Fibroblast of lung (primary cell): ENCODE data around the gene TGFBR3. TPM values are rescaled to one million over a fixed set of nuclear protein-coding genes. Genes with fewer than 3 reads are reported as not detected.

ENCODE experiments used
- DNase-seq, 2 donors: peaks; one replicate each; pipeline versions ENCODE4 v3.0.0 to v3.0.0-alpha.2; 2010; ENCODE audit warnings: low read depth in 2 of 2
- H2AFZ ChIP-seq: 2 replicates; pipeline ENCODE4 v1.5.1; 2012; ENCODE audit warnings: low read length, control low read depth, inconsistent platforms
- H3K27ac ChIP-seq: 2 replicates; pipeline ENCODE4 v1.5.1; 2011; ENCODE audit warnings: low read length, control low read depth; ENCODE audit not compliant: insufficient read depth
- H3K27me3 ChIP-seq: 2 replicates; pipeline ENCODE4 v1.5.1; 2011; ENCODE audit warnings: mild to moderate bottlenecking, low read length; ENCODE audit not compliant: control insufficient read depth, insufficient read depth
- H3K36me3 ChIP-seq: 2 replicates; pipeline ENCODE4 v1.5.1; 2011; ENCODE audit warnings: low read length; ENCODE audit not compliant: control insufficient read depth, insufficient read depth
- H3K4me1 ChIP-seq: 2 replicates; pipeline ENCODE4 v1.5.1; 2011; ENCODE audit warnings: low read length; ENCODE audit not compliant: control insufficient read depth, insufficient read depth; ENCODE audit errors: extremely low read depth
- H3K4me2 ChIP-seq: 2 replicates; pipeline ENCODE4 v1.5.1; 2011; ENCODE audit warnings: low read length, control low read depth; ENCODE audit not compliant: insufficient read depth; ENCODE audit errors: extremely low read depth
- H3K4me3 ChIP-seq, 4 experiments: fragments of 200-600 bp in 1 of 4; sonication (generic) in 1 of 4; replicated peaks in 1 of 4; 2 replicates each; pipeline ENCODE4 v1.5.1; 2011 to 2016; ENCODE audit warnings: low read length in 4 of 4, low read depth in 3 of 4, mild to moderate bottlenecking in 3 of 4, control low read depth in 2 of 4, inconsistent platforms in 1 of 4, mixed read lengths in 1 of 4; ENCODE audit not compliant: insufficient read depth in 1 of 4; ENCODE audit errors: control extremely low read depth in 1 of 4
- H3K79me2 ChIP-seq: 2 replicates; pipeline ENCODE4 v1.5.1; 2012; ENCODE audit warnings: mild to moderate bottlenecking, low read length, inconsistent platforms; ENCODE audit not compliant: control insufficient read depth, insufficient read depth
- H3K9ac ChIP-seq: 2 replicates; pipeline ENCODE4 v1.5.1; 2011; ENCODE audit warnings: mild to moderate bottlenecking, low read length, control low read depth; ENCODE audit not compliant: insufficient read depth
- H3K9me3 ChIP-seq: 2 replicates; pipeline ENCODE4 v1.5.1; 2012; ENCODE audit warnings: low read depth, low read length; ENCODE audit not compliant: control insufficient read depth, insufficient read depth
- H4K20me1 ChIP-seq: 2 replicates; pipeline ENCODE4 v1.5.1; 2011; ENCODE audit warnings: low read length; ENCODE audit not compliant: control insufficient read depth, insufficient read depth; ENCODE audit errors: extremely low read depth
- EZH2 ChIP-seq: IDR thresholded peaks from 2 replicates; pipeline ENCODE4 v1.5.1; 2012; ENCODE audit warnings: low read length, control low read depth, mild to moderate bottlenecking; ENCODE audit errors: missing control alignments
- polyA plus RNA-seq, 2 donors: library from polyadenylated mRNA; depleted of rRNA in 1 of 2; stranded (reverse) in 1 of 2; unstranded in 1 of 2; fragments of >200 nt; gene quantifications; 2 replicates each; pipeline ENCODE4 v1.2.1, GENCODE V29; 2011 to 2012; ENCODE audit warnings: missing spikeins in 1 of 2
- total RNA-seq: library from RNA; depleted of rRNA; stranded (reverse); fragments of >200 nt; gene quantifications from 2 replicates; pipeline ENCODE4 v1.2.1, GENCODE V29; 2014
- TF ChIP-seq, protein P1 (sequence below), 2 donors: IDR thresholded peaks in 1 of 2; conservative IDR thresholded peaks in 1 of 2; 1 replicate in 1 of 2; 2 replicates in 1 of 2; pipeline ENCODE4 v1.5.1; 2011 to 2012; ENCODE audit warnings: low read length in 2 of 2, control low read depth in 1 of 2, inconsistent platforms in 1 of 2, low read depth in 1 of 2, mild to moderate bottlenecking in 1 of 2

Gene TGFBR3
- total and polyA plus RNA-seq, 2 donors (not counting 1 experiment from before 2014, with no cell fraction given) = 68.3 to 98.1 TPM

DNA sequence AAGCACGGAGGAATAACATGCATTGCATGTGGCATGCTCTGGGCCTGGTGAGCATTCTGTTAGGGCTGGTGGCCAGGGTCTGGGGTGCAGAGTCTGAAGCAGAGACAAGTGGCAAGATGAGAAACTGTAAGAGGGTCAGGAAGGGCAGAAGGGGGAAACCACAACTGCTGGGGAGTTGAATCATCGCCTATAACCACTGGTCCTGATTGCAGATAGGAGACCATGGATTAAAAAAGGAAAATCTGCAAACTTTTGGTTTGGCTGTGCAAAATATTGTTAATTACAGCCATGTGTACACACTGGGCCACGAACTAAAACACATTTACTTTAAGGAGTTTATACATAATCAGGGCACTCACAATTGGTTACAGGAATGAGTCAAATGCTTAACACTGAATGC is 76.6 kb downstream of the TGFBR3 start:
- Histone ChIP-seq H3K36me3 (no peaks in the 10 kb centered on the region), H3K9ac (no peak overlapping the region), H3K4me3 (no peak overlapping the region), H4K20me1 (no peaks in the 10 kb centered on the region), H3K27ac (no peak overlapping the region), H3K4me2 (no peak overlapping the region), H3K9me3 (no peaks in the 10 kb centered on the region), H3K4me1 (peaks cover 24% of the 10 kb centered on the region), H3K79me2 (peaks cover 7% of the 10 kb centered on the region), H2AFZ (no peak overlapping the region), H3K27me3 (no peaks in the 10 kb centered on the region)
- TF ChIP-seq, protein P1, sequence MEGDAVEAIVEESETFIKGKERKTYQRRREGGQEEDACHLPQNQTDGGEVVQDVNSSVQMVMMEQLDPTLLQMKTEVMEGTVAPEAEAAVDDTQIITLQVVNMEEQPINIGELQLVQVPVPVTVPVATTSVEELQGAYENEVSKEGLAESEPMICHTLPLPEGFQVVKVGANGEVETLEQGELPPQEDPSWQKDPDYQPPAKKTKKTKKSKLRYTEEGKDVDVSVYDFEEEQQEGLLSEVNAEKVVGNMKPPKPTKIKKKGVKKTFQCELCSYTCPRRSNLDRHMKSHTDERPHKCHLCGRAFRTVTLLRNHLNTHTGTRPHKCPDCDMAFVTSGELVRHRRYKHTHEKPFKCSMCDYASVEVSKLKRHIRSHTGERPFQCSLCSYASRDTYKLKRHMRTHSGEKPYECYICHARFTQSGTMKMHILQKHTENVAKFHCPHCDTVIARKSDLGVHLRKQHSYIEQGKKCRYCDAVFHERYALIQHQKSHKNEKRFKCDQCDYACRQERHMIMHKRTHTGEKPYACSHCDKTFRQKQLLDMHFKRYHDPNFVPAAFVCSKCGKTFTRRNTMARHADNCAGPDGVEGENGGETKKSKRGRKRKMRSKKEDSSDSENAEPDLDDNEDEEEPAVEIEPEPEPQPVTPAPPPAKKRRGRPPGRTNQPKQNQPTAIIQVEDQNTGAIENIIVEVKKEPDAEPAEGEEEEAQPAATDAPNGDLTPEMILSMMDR (conservative IDR thresholded peaks at IDR 0.05 in 1 of 2, IDR thresholded peaks at IDR 0.05 in 1 of 2; ENCODE audit: low read depth in 1 of 2, low read length in 2 of 2) = no peak
- no peak for TF ChIP-seq EZH2
- peak in 1 of 2 donors; percentile 70 for DNase-seq

DNA sequence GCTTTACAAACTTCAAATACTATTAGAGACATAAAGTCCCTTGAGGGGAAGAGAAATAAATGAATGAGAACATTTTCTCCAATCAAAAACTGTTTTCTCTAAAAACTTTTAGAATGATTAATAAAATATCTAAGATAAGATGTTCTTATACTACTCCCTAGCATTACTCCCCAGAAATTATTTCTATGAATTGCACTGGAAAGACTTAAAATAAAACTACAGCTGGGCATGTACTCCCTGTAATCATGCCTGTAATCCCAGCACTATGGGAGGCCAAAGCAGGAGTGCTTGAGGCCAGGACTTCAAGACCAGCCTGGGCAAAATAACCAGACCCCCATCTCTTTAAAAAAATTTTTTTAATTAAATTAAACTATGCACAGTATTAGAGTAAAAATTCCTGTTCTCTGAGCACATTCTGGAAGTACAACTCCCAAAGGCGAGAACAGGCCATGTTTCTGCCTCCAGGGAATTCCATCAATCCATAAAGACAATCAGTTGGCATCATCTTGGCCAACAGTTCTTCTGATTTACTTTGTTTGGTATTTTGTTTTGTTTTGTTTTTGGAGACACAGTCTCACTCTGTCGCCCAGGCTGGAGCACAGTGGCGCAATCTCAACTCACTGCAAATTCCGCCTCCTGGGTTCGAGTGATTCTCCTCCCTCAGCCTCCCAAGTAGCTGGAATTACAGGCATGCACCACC is 77.9 kb downstream of the TGFBR3 start:
- H3K4me3 ChIP-seq = no peak overlapping the region
- no peaks in the 10 kb centered on the region for H3K36me3 ChIP-seq
- no peak overlapping the region for H2AFZ ChIP-seq
- no peaks in the 10 kb centered on the region for H4K20me1 ChIP-seq
- H3K4me1 ChIP-seq = peaks cover 28% of the 10 kb centered on the region
- no peak overlapping the region for H3K4me2 ChIP-seq
- H3K79me2 ChIP-seq = peaks cover 9% of the 10 kb centered on the region
- H3K9me3 ChIP-seq = no peaks in the 10 kb centered on the region
- no peak for DNase-seq
- H3K27ac ChIP-seq = no peak overlapping the region
- no peaks in the 10 kb centered on the region for H3K27me3 ChIP-seq
- H3K9ac ChIP-seq = no peak overlapping the region
- TF ChIP-seq EZH2 = no peak
- TF ChIP-seq, protein P1 (conservative IDR thresholded peaks at IDR 0.05 in 1 of 2, IDR thresholded peaks at IDR 0.05 in 1 of 2; ENCODE audit: low read depth in 1 of 2, low read length in 2 of 2) = no peak

DNA sequence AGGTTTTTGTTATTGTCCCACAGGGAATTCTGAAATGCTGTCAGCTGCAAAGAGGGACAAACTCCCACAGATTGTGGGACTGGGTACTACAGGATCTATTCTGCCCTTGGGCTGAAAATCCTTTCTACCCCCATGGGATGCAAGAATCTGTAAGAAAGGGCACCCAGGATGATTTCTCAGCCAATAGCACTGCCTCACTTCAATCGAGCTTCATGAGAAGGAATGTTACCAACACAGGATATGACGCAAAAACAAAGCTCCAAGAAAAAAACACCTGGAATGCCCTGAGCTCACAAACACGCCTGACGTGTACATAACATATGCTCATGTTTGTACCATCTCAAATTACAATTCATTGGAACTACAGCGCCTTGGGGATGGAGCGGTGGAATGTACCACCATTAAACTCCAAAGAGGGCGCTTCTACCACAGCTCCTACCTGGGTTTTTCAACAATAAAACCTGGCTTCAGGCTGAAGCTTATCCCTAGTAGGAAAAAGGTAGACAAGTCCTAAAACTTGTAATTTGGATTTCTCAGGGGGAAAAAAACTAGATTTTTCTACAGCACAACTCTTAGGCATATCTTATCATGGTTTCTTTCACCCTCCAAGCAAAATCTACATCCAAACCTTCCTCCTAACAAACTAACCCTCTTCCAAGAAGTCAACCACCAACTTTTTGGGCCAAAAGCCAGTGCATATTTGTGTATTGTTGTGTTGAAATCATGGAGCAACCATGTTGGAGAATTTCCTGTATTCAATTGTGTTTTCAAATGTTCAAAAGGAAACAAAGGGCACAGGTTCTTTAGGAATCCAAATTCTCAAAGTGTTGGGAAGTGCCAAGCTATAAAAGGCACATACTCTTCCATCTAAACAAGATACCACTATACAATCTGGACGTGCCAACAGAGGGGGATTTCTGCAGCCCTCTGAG is 78.9 kb downstream of the TGFBR3 start:
- TF ChIP-seq, protein P1 (conservative IDR thresholded peaks at IDR 0.05 in 1 of 2, IDR thresholded peaks at IDR 0.05 in 1 of 2; ENCODE audit: low read depth in 1 of 2, low read length in 2 of 2) = no peak
- peak; percentile 59 to 70 for DNase-seq
- no peak overlapping the region for H3K9ac ChIP-seq
- H3K9me3 ChIP-seq = no peaks in the 10 kb centered on the region
- H3K36me3 ChIP-seq = no peaks in the 10 kb centered on the region
- H3K4me1 ChIP-seq = peaks cover 28% of the 10 kb centered on the region
- no peak overlapping the region for H3K27ac ChIP-seq
- H4K20me1 ChIP-seq = no peaks in the 10 kb centered on the region
- no peak overlapping the region for H3K4me3 ChIP-seq
- no peak overlapping the region for H2AFZ ChIP-seq
- no peaks in the 10 kb centered on the region for H3K27me3 ChIP-seq
- no peak overlapping the region for H3K4me2 ChIP-seq
- peaks cover 9% of the 10 kb centered on the region for H3K79me2 ChIP-seq
